GM18508 (cell line): ENCODE data around the gene MCC.

Experiments
- ATAC-seq: cut with Tn5 transposase; IDR thresholded peaks from one replicate; pipeline ENCODE4 v1.9.1; 2021; ENCODE audit warnings: moderate number of reproducible peaks; ENCODE audit not compliant: insufficient read depth, unreplicated experiment

The MCC gene

DNA sequence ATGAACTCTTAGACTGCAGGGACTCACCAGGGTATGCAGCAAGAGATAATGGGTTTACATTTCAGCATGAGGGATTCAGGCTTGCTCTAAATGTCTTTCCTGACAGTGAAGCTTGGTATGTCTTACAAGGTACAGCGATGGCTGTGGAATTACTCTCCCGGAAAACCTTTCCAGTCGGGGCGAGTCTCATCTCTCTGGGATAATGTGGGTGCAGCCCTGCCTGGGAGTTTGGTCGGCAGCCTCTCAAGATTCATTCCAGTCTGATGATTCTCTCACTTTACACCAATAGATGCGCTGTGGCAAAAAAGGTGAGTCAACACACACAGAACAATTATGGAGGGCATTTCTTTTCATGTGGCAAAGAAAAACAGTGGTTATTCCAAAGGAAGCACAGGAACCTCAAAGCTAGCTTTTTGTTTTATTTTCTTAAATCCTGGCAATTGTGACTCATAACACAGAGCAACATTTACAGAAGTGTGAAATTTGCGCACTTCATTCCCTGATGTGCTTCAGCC is 321.3 kb downstream of the MCC start:
- ATAC-seq = no peak

DNA sequence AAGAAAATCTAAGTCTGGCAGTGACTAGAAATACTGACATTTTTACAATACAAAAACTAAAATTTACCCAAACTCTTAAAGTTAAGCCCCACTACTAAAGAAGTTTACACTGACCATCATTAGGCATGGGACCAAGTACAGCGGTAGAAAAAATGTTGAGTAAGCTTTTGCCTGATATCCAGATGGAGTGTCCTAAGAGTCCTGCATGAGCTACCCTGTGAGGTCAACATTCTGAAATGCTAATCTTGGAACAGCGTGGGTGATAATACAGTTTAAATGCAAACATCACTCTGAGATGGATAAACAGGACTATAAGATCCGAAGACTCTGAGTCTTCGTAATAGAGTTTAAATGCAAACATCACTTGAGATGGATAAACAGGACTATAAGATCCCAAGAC is 322.0 kb downstream of the MCC start:
- no peak for ATAC-seq

DNA sequence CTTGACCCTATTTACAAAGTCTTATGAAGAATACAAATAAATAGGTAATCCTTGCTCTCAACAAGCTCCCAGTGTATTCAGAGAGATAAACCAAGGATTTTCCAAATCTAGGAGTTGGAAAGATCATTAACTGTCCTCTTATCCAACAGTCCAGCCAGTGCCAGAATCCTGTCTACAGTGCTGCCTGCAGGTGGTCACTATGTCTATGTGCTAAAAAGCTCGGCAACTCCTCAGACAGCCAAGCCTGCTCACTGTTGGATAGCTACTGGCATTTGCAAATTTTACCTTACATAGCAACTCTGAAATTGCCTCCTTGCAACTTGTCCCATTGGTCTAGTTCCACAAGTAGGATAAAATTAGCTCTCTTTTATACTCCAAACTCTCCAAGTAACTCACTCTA is 324.2 kb downstream of the MCC start:
- no peak for ATAC-seq

DNA sequence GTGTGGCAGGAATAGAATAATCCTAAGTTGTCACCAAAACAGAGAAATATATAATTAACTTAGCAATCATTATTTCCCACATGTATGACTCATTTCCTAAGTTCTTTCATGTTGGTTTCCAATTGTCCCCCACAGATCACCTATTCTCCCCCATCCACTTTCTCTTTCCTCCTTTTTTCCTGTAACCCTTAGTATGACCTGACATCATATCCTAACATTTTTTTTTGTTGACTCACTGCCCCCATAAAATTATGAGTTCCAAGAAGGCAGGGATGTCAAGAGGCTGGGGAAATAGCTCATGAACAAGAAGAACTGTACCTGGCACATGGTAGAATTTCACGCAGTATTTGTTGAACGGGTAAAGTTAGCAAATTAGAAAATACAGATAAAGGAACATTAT is 324.9 kb downstream of the MCC start:
- no peak for ATAC-seq

DNA sequence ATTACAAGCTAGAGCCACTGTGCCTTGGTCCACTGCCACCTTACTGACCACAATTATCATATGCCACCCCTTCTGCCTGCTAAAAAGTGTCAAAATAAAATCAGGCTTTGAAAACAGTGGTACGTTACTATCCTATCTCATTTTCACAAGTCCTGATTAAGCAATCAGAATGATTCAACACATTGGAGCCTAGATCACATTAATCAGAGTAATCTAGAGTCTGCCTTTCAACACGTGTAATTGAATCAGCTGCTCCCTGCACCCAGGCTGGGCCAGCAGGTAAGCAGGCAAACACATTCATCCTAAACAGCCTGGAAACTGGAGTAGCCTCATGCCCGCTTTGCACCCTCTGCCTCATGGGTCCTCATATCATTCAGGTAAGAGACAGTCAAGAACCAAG is 325.5 kb downstream of the MCC start:
- ATAC-seq = no peak

DNA sequence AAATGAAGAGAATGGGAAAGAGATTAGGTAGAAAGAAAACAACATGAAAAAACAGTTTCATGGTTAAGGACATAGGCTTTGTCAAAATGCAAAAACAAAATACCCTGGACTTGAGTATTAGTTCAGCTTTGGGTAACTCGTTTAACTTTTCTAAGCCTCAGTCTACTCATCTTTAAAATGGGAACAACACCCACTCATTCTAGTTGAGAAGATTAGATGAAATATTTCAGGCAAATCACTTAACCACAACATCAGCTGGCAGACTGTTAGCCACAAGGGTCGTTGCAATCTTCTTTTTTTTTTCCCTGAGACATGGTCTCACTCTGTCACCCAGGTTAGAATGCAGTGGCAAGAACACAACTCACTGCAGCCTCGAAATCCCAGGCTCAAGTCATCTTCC is 326.0 kb downstream of the MCC start:
- ATAC-seq = no peak

DNA sequence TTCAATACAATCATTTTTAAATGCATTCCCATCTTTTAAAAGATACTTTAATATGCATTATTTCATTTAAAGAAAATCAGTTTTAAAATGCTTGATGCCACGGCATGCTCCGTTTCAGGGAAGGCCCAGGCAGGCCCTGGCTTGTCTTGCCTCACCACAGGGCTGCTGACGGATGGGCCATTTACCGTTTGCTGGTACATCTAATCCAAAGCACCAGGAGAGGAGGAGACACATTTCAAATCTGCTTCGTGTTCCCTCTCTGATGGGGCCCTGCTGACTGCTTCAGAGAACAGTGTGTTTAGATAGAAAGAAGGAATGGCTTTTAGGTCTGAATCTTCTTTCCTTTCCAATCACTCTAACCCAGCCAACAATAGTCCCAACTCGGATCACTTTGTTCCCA is 326.4 kb downstream of the MCC start:
- no peak for ATAC-seq

DNA sequence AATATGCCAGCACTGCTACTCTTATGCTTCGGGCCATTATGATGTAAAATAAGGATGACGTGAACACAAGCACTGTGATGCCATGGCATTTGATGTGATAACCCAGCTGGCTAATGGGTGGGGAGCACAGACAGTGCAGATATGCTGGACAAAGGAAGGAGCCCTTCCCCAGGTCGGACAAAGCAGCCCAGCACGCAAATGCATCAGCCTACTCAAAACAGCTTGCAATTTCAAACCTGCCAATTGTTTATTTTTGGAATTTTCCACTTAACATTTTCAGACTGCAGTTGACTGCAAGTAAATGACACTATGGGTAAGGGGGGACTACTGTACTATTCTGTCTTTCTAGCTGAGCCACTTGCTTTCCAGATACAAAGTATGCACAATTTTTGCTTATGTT is 330.4 kb downstream of the MCC start:
- no peak for ATAC-seq

DNA sequence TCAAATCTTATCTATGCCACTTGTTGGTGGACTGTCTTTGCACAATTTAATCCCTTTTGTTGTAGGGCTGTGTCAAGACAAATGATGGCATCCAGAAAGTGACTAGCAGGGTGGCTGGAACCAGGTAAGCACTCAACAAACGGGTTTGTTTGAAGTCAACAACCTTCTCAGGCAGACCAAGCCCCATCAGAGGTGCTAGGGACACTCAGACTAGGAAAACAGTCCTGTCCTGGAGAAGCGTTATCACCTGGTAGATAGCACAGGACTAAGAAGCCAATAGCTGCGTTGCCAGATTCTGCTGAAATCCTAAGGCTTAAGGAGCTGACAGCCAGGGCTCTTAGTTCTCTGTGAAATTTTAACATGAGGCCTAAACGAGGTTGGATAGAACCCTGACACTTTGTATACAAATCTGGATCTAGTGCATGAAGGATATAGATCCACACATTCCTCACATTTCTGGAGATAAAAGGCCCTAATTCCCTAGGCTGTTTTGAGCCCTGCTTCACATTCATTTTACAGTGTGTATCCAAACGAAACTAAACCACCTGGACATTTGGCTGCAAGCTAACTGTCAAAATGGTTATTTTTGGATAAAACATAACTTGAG is 331.9 kb downstream of the MCC start:
- ATAC-seq = no peak

DNA sequence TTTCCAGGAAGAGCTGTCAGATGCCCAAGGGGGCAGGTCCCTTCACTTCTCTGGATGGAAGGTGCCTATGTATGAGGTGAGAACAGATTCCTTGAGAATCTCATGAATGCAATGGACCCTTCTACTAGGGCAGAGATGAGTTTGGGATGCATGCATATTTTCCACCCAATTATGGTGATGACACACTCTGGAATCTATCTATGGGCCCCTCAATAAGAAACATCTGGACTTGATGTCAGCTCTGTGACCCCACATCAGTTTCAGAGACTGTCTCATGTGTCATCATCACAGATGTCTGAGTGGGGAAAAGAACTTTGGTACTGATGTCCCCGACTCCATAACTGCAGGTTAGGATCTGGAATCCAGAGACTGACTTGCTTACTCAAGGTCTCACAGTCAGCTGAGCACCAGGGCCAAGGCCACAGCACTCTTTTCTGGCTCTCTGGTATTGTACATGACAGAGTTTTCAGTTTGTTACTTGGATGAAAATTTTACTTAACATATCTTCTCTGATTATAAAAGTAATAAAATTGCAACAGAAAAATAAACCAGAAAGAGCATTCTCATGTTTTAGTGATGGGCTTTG is 334.6 kb downstream of the MCC start:
- no peak for ATAC-seq

DNA sequence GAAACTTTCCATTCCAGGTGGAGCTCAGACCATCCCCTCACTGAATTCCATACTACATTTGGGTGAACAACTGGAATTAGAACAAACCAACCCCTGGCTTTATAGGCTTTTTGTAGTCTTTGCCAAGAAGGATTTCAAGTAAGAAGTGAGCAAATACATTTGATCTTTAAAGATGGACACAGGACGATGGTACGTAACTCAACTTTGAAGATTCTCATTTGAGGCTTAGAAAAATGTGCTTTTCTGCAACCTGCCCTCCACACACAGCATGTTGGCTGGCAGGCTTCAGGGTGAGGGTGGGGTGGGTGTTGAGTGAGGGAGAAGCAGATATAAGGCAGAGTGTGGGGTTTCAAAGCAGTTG is 335.9 kb downstream of the MCC start:
- no peak for ATAC-seq

DNA sequence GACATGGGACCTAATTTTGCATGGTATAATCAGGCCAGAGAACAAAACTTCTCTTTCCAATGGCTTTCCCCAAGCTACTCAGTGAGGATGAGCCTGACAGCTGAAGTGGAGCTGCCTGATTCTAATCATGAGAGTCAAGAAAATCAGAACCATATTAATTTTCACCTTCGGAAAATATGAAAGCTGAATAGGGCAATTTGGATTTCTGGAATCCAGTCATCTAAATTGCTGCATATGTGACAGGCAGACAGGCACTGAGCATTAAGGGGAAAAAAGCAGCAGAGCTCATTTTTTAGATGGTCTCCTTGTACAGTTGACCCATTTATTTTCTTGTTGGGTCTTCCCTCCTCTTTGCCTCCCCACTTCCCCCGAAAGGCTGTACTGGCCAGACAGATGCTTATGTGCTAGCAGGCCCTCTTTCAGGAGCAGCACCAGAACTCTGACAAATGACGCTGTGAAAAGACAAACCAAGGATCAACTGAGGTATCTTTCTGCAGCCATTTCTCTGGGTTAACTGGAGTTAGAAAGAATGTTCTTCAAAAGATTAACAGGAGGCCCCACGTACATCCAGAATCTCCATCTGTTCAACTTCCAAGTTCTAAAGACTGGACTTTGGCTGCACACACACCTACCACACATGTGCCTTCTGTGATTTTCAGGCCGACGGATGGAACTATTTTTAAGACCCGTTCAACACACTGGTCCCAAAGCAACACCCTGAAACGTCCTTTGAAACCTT is 336.4 kb downstream of the MCC start:
- no peak for ATAC-seq

DNA sequence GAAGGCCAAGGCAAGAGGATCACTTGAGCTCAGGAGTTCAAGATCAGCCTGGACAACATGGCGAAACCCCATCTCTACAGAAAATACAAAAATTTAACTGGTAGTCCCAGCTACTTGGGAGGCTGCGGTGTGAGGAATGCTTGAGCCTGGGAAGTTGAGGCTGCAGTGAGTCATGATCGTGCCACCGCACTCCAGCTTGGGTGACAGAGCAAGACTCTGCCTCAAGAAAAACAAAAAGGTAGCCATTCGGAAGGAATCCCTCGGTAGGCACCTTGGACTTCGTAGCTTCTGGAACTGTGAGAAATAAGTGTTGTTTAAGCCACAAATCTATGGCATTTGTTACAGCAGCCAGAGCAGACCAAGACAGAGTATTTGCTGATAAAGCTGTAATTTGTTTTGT is 337.4 kb downstream of the MCC start:
- no peak for ATAC-seq

DNA sequence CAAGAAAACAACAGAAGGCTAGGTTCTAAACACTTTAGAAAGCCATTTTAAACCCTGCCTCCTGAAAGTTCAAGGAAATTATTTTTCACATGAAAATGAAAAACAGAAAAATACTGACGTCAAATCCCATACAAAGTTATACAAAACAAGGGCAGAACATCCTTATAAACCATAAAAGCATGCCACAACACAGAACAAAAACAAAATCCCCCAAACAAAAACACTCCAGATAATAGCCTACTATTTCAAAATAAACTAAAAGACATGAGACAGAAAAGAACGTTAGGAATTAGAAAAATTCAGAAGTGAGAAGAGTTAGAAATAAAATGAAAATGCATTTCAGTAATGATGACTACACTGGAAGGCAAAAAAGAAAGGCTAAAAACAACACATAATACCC is 338.0 kb downstream of the MCC start:
- ATAC-seq = no peak

DNA sequence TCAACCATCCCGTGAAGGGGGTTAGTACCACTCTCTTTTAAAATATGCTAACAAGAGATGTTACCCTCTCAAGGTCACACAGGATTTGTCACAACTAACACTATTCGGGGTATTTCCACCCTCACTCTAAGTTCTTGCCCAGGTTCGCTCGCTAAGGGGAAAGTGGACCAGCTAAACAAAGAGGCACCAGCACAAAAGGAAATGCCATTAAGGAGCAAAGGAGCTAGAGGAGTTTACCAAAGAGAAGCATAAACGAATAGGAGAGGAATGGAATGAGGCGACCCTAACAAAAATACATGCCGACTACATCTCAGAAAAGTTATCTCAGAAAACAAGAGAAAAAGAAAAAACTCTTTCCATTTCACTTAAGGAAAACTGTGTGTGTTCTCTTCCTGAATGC is 340.7 kb downstream of the MCC start:
- ATAC-seq = no peak

DNA sequence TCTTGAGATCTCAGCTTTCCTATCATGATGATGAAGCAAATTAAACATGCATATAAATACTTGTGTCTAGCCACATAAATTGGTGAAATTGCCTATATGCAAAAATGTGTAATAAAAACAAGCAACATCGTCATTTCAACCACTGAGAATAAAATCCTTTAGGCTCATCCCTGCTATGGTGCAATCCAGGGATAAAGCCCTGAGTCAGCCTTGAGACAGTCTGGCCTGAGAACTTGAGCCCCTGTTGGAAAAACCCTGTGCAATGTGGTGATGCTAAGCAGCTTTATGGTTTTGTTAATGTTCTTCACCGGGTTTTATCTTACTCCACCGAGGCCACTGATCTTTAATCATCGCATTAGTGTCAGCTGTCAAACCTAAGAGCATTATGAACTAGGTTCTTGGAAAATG is 341.1 kb downstream of the MCC start:
- ATAC-seq = no peak

DNA sequence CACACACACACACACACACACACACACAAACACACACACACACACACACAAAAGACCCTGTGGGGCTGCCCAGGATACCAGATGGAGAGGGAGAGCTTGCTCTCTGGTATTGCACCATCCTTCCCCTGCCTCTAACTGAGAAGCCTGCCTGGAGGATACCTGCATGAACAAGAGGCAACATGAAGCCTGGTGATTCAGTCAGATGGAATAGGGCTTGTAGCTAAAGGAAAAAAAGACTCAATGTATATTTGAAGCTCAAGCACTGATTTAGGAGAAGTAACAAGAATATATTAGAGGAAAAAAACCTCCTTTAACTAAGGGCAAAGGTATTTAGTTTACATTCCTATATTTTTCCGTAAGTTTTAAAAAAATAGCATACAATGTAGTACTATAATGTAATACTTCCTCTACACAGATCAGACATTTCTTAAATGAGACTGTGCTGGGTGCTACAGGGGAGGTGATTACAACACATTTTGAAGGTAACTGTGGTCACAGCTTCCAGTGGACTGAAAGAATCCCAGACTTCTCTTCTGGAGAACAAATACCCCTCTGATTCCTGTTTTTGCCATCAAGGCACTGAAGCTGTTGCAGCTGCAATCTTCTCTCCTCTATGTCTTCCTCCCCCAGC is 342.4 kb downstream of the MCC start:
- ATAC-seq = no peak

DNA sequence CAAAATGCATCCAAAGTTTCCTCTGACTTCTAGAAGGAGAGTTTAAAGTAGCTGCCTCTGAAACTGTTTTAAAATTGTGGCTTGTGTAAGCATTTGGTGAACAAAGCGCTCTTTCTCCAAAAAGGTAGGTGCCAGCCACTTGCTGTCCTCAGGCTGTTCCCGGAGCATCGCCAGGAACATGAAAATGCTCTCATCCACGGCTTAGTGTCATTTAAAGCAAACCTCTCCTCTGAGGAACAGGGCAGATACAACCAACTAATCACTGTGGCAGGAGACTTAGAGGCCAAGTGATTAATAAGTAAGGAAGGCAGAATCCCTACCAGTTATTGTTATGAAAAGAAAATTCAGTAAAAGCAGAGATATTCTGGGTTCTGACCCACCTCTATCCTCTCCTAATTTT is 346.1 kb downstream of the MCC start:
- ATAC-seq = no peak

DNA sequence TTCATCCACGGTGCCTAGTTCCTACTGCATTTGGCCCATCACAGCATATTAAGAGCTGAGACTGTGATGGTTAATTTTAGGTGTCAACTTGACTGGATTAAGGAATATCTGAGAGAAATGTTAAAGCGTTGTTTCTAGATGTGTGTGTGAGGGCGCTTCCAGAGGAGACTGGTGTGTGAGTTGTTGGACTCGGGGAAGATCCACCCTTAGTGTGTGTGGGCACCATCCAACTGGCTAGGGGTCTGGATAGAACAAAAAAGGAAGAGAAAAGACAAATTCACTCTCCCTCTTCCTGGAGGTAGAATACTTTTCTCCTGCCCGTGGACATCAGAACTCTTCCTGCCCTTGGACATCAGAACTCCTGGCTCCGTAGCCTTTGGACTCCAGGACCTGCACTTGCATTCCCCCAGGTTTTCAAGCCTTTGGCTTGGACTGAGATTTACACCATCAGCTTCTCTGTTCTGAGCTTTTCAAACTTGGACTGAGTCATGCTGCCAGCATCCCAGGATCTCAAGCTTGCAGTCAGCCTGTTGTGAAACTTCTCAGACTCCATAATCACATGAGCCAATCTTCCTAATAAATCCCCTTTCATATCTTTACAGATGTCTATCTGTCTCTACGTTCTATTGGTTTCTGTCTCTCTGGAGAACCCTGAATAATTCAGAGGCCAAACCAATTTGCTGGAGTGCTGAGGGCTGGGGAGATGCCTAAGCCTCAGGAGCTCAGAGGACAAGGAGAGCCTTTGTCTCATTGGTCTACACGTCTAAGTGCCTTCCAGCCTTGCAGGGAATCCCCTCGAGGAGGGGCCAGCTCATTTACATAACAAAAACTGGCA is 347.2 kb downstream of the MCC start:
- ATAC-seq = no peak

DNA sequence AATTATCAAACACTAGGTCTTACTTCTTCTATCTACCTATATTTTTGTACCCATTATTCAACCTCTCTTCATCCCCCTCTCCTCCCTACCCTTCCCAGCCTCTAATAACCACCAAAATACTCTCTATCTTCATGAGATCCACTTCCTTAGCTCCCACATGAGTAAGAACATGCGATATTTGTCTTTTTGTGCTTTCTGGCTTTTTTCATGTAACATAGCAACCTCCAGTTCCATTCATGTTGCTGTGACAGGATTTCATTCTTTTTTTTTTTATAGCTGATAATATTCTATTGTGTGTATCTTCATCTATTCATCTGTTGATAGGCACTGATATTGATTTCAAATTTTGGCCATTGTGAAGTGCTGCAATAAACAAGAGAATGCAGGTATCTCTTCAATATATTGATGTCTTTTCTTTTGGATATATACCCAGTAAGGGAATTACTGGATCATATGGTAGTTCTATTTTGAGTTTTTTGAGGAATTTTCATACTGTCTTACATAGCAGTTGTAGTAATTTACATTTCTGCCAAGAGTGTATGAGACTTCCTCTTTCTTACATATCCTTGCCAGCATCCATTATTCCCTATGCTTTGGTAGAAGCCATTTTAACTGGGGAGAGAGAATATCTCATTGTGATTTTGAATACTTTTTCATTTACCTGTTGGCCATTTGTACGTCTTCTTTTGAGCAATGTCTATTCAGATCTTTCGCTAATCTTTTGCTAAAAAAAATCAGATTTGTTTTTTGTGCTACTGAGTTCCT is 354.9 kb downstream of the MCC start:
- no peak for ATAC-seq
